VCaP (cell line): ENCODE data around the gene PHKA1.

ENCODE experiments used
- H3K27ac ChIP-seq: fragments of 450-650 bp; 2 replicates; pipeline ENCODE4 v1.5.1; 2017
- CTCF ChIP-seq: fragments of 450-650 bp; conservative IDR thresholded peaks from 2 replicates; pipeline ENCODE4 v1.5.1; 2017; ENCODE audit warnings: mild to moderate bottlenecking, moderate library complexity

PHKA1 gene

GRCh38 chrX:72662020-72662747 is 51.9 kb downstream of the PHKA1 start:
- H3K27ac ChIP-seq: no peak overlapping the region
- no peak for TF ChIP-seq CTCF

GRCh38 chrX:72659723-72660122 is 54.4 kb downstream of the PHKA1 start:
- no peak overlapping the region for H3K27ac ChIP-seq
- no peak for TF ChIP-seq CTCF

GRCh38 chrX:72652082-72652481 is 62.0 kb downstream of the PHKA1 start:
- H3K27ac ChIP-seq: no peak overlapping the region
- TF ChIP-seq CTCF: no peak

GRCh38 chrX:72644946-72645345 is 69.2 kb downstream of the PHKA1 start:
- no peak for TF ChIP-seq CTCF
- no peak overlapping the region for H3K27ac ChIP-seq

- H3K27ac ChIP-seq: no peak overlapping the region
- TF ChIP-seq CTCF: no peak
Measured at GRCh38 chrX:72641611-72642010, 72.5 kb downstream of the PHKA1 start.

- no peak for TF ChIP-seq CTCF
- H3K27ac ChIP-seq: peak overlapping the region; percentile 71
Measured at GRCh38 chrX:72635930-72636329, 78.2 kb downstream of the PHKA1 start.

GRCh38 chrX:72634331-72634730 is 79.8 kb downstream of the PHKA1 start:
- TF ChIP-seq CTCF: no peak
- peak overlapping the region; percentile 71 for H3K27ac ChIP-seq
